ENCODE measurements around the gene CDKN2B.
A peak's percentile ranks its signal among the peaks of the same experiment; 100 is the strongest.

DNA sequence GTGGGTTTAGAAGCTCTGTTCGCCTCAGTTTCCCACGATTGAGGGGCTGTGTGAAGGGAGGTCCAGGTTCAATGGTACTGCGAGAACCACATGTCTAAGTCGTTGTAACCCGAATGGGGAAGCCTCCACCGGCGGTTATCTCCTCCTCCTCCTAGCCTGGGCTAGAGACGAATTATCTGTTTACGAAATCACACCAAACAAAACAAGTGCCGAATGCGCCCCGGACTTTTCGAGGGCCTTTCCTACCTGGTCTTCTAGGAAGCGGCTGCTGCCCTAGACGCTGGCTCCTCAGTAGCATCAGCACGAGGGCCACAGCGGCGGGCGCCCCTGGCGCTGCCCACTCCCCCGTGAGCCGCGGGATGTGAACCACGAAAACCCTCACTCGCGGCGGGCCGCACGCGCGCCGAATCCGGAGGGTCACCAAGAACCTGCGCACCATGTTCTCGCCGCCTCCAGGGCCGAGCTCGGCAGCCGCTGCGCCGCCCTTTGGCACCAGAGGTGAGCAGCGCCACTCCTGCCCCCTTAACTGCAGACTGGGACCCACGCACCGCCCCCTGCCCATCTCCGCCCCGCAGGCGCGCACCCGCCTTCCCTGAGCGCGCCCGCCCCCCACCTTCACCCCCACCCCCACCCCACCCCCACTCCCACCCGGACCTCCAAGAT, 15.1 kb downstream of the CDKN2B start, which contains the start of gene CDKN2A:
- TF ChIP-seq ZNF816 (CRISPR knock-in tag; IDR thresholded peaks at IDR 0.05; ENCODE audit: borderline replicate concordance) = no peak
- no peak for TF ChIP-seq SAP130 (CRISPR knock-in tag; IDR thresholded peaks at IDR 0.05; ENCODE audit: low read depth)
- no peak for TF ChIP-seq CENPX (CRISPR knock-in tag; IDR thresholded peaks at IDR 0.05)
- no peak for TF ChIP-seq JUN (CRISPR knock-in tag; IDR thresholded peaks at IDR 0.05)
- TF ChIP-seq, protein P1, sequence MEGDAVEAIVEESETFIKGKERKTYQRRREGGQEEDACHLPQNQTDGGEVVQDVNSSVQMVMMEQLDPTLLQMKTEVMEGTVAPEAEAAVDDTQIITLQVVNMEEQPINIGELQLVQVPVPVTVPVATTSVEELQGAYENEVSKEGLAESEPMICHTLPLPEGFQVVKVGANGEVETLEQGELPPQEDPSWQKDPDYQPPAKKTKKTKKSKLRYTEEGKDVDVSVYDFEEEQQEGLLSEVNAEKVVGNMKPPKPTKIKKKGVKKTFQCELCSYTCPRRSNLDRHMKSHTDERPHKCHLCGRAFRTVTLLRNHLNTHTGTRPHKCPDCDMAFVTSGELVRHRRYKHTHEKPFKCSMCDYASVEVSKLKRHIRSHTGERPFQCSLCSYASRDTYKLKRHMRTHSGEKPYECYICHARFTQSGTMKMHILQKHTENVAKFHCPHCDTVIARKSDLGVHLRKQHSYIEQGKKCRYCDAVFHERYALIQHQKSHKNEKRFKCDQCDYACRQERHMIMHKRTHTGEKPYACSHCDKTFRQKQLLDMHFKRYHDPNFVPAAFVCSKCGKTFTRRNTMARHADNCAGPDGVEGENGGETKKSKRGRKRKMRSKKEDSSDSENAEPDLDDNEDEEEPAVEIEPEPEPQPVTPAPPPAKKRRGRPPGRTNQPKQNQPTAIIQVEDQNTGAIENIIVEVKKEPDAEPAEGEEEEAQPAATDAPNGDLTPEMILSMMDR (CRISPR knock-in tag; IDR thresholded peaks at IDR 0.05) = peak; percentile 29
- TF ChIP-seq ZNF792 (CRISPR knock-in tag; IDR thresholded peaks at IDR 0.05) = no peak
